ENCODE data around the gene BAZ2B. TPM values are rescaled to one million over a fixed set of nuclear protein-coding genes. Genes with fewer than 3 reads are reported as not detected.

Gene BAZ2B
- total RNA-seq, 1 experiment from 2014 or later, result 19.9 TPM

- no peak for TF ChIP-seq REST (IDR thresholded peaks at IDR 0.05; ENCODE audit: low read depth)
- no peak for TF ChIP-seq YY1 (IDR thresholded peaks at IDR 0.05; ENCODE audit: extremely low read depth, insufficient replicate concordance, low read depth, low read length)
- TF ChIP-seq CBX3 (IDR thresholded peaks at IDR 0.05; ENCODE audit: low read depth), result no peak
- no peak for TF ChIP-seq ATF3 (IDR thresholded peaks at IDR 0.05)
- TF ChIP-seq ZBTB33 (IDR thresholded peaks at IDR 0.05; ENCODE audit: extremely low read depth, insufficient replicate concordance, low read length), result no peak
Observed at GRCh38 chr2:159442159-159442852, 174.0 kb downstream of the BAZ2B start (continued).

GRCh38 chr2:159441182-159441581, 175.2 kb downstream of the BAZ2B start:
- ChIA-PET POLR2A (no interaction called here), CTCF (no interaction called here), RAD21 (ENCODE audit: low non-redundant PET in 1 of 2, low total read pairs in 2 of 2, uncharacterized antibody in 2 of 2, unreplicated experiment in 2 of 2) (no interaction called here)
- no peak for DNase-seq (ENCODE audit: low read depth, low spot score)
- Histone ChIP-seq H3K9ac (ENCODE audit: low read length) (no peak overlapping the region), H3K27ac (ENCODE audit: low read depth, low read length) (no peak overlapping the region), H3K4me1 (ENCODE audit: control insufficient read depth in 1 of 2, insufficient read depth in 2 of 2, low read length in 2 of 2) (no peaks in the 10 kb centered on the region), H3K9me2 (ENCODE audit: insufficient read depth) (no peaks in the 10 kb centered on the region), H4K20me1 (ENCODE audit: insufficient read depth) (no peaks in the 10 kb centered on the region), H3K9me3 (ENCODE audit: control insufficient read depth in 1 of 2, insufficient read depth in 1 of 2, low read depth in 1 of 2, low read length in 2 of 2) (no peaks in the 10 kb centered on the region), H2AFZ (ENCODE audit: low read depth, low read length, poor library complexity, severe bottlenecking) (no peak overlapping the region), H3K4me3 (replicated peaks in 1 of 2; ENCODE audit: low read depth in 1 of 2, low read length in 2 of 2) (no peak overlapping the region), H3K36me3 (ENCODE audit: control insufficient read depth in 1 of 2, insufficient read depth in 2 of 2, low read length in 2 of 2) (no peaks in the 10 kb centered on the region; a peak in 1 of 4 replicates), H3K4me2 (ENCODE audit: low read length) (no peak overlapping the region), H3K27me3 (ENCODE audit: insufficient read depth, low read length) (no peaks in the 10 kb centered on the region), H3K79me2 (ENCODE audit: insufficient read depth, low read length) (no peaks in the 10 kb centered on the region)
- no peak for ATAC-seq
- TF ChIP-seq SRF (IDR thresholded peaks at IDR 0.05; ENCODE audit: low read depth) (no peak), POLR2A (IDR thresholded peaks at IDR 0.05; ENCODE audit: borderline replicate concordance, extremely low read depth, insufficient read depth, insufficient read length) (no peak), CTCF (IDR thresholded peaks at IDR 0.05 in 2 of 3, conservative IDR thresholded peaks at IDR 0.05 in 1 of 3; ENCODE audit: borderline replicate concordance in 1 of 3, insufficient read depth in 1 of 3, low read depth in 2 of 3, low read length in 2 of 3) (no peak)
- intact Hi-C loops (cut with micrococcal nuclease), result no loop called here
- no TSS peak for BruUV-seq (replicated peaks)
